ENCODE measurements around the gene MYH10. TPM values are rescaled to one million over a fixed set of nuclear protein-coding genes. Genes with fewer than 3 reads are reported as not detected.

MYH10 gene
- total RNA-seq, 2 experiments from 2014 or later: 13.1 to 13.4 TPM

- Mint-ChIP-seq H3K9me3 (no peaks in the 10 kb centered on the region), H3K4me1 (ENCODE audit: low read depth) (no peaks in the 10 kb centered on the region), H3K27me3 (ENCODE audit: low read depth) (no peaks in the 10 kb centered on the region), H3K27ac (no peak overlapping the region), H3K36me3 (ENCODE audit: low read depth) (no peaks in the 10 kb centered on the region), H3K4me3 (no peak overlapping the region)
- DNase-seq: no peak
- CTCF ChIA-PET: interaction anchor here (0.6 kb wide), 1 partner anchor 25 kb away, joined by 3 read pairs; no protein-coding TSS in a partner anchor
- intact Hi-C loops (cut with micrococcal nuclease): no loop called here
Observed at GRCh38 chr17:8518326-8518725, 112.2 kb downstream of the MYH10 start.

DNA sequence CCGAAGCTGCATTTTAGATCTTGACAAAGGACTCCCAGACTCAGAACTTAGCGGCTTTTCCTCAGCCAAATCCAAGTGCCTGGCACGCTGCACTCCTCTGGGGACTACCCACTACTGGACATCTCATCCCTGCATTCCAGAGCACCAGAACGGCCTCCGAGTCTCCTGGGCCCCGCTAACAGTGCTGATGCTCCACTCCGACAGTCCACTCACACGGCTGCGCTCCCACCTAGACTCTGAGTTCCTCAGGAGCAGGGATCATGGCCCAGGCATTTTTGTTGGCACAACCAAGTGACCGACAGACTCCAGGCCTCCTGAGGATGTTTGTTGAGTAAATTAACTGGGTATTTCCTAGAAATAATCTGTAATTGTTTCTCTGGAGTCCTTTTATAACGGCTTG lies 115.7 kb downstream of the MYH10 start:
- no peak overlapping the region for H3K27ac Mint-ChIP-seq
- no peaks in the 10 kb centered on the region for H3K4me1 Mint-ChIP-seq (ENCODE audit: low read depth)
- H3K4me3 Mint-ChIP-seq: no peak overlapping the region
- H3K27me3 Mint-ChIP-seq (ENCODE audit: low read depth): no peaks in the 10 kb centered on the region
- intact Hi-C loops (cut with micrococcal nuclease): no loop called here
- no peaks in the 10 kb centered on the region for H3K36me3 Mint-ChIP-seq (ENCODE audit: low read depth)
- CTCF ChIA-PET: interaction anchor here (0.7 kb wide), 1 partner anchor 131 kb away, joined by 3 read pairs; no protein-coding TSS in a partner anchor
- DNase-seq: no peak
- H3K9me3 Mint-ChIP-seq: no peaks in the 10 kb centered on the region

DNA sequence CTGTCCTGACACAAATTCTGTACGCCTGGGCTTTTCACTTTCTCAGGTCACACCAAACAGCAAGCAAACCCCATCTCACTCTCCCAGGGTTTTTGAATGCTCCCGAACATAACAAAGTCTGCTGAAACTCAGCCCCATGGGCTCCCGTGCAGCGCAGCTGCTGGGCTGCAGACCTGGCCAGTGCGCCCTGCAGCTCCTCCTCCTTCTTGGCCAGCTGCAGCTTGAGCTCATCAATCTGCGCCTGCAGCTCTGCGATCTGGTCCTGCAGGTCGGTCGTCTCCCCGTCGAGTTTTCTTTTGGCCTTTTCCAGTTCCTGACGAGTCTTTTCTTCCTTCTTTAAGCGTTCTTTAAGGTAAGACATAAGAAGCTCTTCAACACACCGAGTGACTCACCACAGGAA lies 124.4 kb downstream of the MYH10 start:
- H3K36me3 Mint-ChIP-seq (ENCODE audit: low read depth): peaks cover 2% of the 10 kb centered on the region
- no peaks in the 10 kb centered on the region for H3K27me3 Mint-ChIP-seq (ENCODE audit: low read depth)
- H3K9me3 Mint-ChIP-seq: no peaks in the 10 kb centered on the region
- H3K4me3 Mint-ChIP-seq: no peak overlapping the region
- no peak overlapping the region for H3K27ac Mint-ChIP-seq
- H3K4me1 Mint-ChIP-seq (ENCODE audit: low read depth): no peaks in the 10 kb centered on the region
- no peak for DNase-seq
- CTCF ChIA-PET: no interaction called here
- intact Hi-C loops (cut with micrococcal nuclease): no loop called here

DNA sequence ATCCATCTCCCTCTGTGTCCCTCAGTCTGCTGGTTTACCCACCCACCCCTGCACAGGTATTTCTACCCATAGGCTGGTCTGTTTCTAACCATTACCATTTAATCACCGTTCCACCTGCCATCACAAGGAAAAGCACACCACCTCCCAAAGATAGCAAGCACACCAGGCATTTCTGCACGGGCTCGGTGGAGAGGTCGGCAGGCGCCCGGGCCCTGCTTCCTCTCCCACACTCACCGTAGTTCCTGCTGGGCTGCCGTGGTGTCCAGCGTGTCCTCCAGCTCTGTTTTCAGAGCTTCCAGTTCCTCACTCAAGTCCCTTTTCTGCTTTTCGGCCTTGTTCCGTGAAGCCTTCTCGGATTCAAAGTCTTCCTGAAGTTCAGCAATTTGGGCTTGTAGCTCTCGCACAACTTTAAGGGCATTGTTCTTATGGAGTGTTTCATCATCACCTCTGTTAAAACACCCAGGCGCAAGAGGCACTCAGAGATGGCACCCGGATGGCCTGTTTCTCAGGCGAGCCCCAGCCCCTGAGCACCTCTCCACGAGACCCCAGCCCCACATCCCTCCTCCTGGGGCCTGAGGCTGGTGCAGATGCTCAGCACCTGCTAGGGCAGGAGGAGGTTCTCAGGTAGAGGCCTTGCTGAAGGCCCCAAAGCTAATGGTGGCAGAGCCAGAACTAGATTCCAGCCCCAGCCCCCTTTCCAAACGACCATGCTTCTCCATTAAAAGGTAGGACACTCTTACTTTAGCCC lies 125.9 kb downstream of the MYH10 start:
- CTCF ChIA-PET: no interaction called here
- intact Hi-C loops (cut with micrococcal nuclease): no loop called here
- no peaks in the 10 kb centered on the region for H3K9me3 Mint-ChIP-seq
- H3K4me1 Mint-ChIP-seq (ENCODE audit: low read depth): no peaks in the 10 kb centered on the region
- DNase-seq: no peak
- no peaks in the 10 kb centered on the region for H3K27me3 Mint-ChIP-seq (ENCODE audit: low read depth)
- no peak overlapping the region for H3K4me3 Mint-ChIP-seq
- H3K36me3 Mint-ChIP-seq (ENCODE audit: low read depth): peaks cover 2% of the 10 kb centered on the region
- no peak overlapping the region for H3K27ac Mint-ChIP-seq

GRCh38 chr17:8503807-8504206 lies 126.7 kb downstream of the MYH10 start:
- H3K4me1 Mint-ChIP-seq (ENCODE audit: low read depth): no peaks in the 10 kb centered on the region
- H3K27me3 Mint-ChIP-seq (ENCODE audit: low read depth): no peaks in the 10 kb centered on the region
- no peak overlapping the region for H3K27ac Mint-ChIP-seq
- CTCF ChIA-PET: no interaction called here
- no peaks in the 10 kb centered on the region for H3K9me3 Mint-ChIP-seq
- no peak for DNase-seq
- H3K4me3 Mint-ChIP-seq: no peak overlapping the region
- intact Hi-C loops (cut with micrococcal nuclease): no loop called here
- H3K36me3 Mint-ChIP-seq (ENCODE audit: low read depth): peaks cover 2% of the 10 kb centered on the region

DNA sequence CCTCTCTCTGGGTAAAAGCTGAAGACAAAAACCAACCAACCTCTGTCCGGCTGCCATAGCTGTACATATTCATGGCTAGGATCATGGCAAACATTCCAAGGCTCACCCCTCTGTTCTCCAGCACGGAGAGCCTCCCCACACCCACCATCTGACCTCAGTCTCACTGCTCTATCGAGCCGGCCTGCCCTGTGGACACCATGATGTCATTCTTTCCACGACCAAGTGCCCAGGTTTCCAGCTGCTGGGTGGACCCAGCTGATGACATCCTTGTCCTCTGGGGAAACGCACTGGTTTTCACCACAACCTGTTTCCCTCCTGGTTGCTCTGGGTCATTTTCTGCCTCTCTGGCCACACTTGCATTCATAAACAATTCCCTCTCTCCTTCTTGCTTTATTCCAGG lies 127.2 kb downstream of the MYH10 start:
- Mint-ChIP-seq H3K27ac (no peak overlapping the region), H3K4me3 (no peak overlapping the region), H3K9me3 (no peaks in the 10 kb centered on the region), H3K27me3 (ENCODE audit: low read depth) (no peaks in the 10 kb centered on the region), H3K4me1 (ENCODE audit: low read depth) (no peaks in the 10 kb centered on the region), H3K36me3 (ENCODE audit: low read depth) (peaks cover 2% of the 10 kb centered on the region)
- no peak for DNase-seq
- intact Hi-C loops (cut with micrococcal nuclease): no loop called here
- CTCF ChIA-PET: no interaction called here

DNA sequence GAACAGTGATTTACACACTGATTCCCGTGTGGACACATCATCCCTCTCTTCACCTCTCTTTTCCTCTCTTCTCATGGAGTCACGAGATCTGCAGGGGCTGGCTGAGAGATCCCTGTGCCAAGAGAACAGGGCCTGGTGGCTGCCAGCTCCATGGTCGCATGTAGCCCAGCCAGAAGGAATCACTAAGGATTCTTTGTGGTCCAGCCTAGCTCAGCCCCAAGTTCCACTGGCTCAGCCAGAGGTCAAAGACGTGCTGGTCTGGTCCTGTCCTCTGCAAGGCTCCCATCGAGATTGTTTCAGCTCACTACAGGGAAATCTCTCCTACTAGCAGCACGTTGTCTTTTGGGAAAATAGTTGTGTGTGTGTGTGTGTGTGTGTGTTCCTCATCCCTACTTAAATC lies 128.4 kb downstream of the MYH10 start:
- Mint-ChIP-seq H3K27me3 (ENCODE audit: low read depth) (no peaks in the 10 kb centered on the region), H3K27ac (no peak overlapping the region), H3K4me3 (no peak overlapping the region), H3K4me1 (ENCODE audit: low read depth) (no peaks in the 10 kb centered on the region), H3K9me3 (no peaks in the 10 kb centered on the region), H3K36me3 (ENCODE audit: low read depth) (no peaks in the 10 kb centered on the region)
- CTCF ChIA-PET: interaction anchor here (0.6 kb wide), 1 partner anchor 284 kb away, joined by 3 read pairs; no protein-coding TSS in a partner anchor
- intact Hi-C loops (cut with micrococcal nuclease): no loop called here
- DNase-seq: no peak

GRCh38 chr17:8500609-8501008 lies 129.9 kb downstream of the MYH10 start:
- Mint-ChIP-seq H3K36me3 (ENCODE audit: low read depth) (no peaks in the 10 kb centered on the region), H3K27ac (no peak overlapping the region), H3K27me3 (ENCODE audit: low read depth) (no peaks in the 10 kb centered on the region), H3K4me3 (no peak overlapping the region), H3K4me1 (ENCODE audit: low read depth) (no peaks in the 10 kb centered on the region), H3K9me3 (no peaks in the 10 kb centered on the region)
- no peak for DNase-seq
- intact Hi-C loops (cut with micrococcal nuclease): no loop called here
- CTCF ChIA-PET: interaction anchor here (1.2 kb wide), 1 partner anchor 285 kb away, joined by 3 read pairs; no protein-coding TSS in a partner anchor

DNA sequence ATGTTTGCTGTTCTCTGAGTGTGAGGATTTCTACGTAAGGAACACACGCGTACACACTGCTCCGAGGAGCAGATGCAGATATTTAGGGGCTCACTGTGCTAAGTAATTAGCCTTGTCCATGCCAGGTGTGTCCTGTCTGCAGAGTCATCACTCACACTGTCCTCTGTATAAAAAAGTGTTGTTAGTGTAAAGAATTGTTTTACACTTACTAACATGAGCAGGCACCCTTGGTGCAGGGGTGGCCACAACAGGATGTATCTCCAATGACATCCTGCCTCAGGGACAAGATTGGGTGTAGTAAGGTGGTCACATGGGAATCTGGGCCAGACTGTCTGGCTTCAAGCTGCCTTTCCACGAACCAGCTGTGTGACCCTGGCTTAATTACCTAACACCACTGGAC lies 130.9 kb downstream of the MYH10 start:
- H3K36me3 Mint-ChIP-seq (ENCODE audit: low read depth): no peaks in the 10 kb centered on the region
- H3K9me3 Mint-ChIP-seq: no peaks in the 10 kb centered on the region
- H3K27ac Mint-ChIP-seq: no peak overlapping the region
- intact Hi-C loops (cut with micrococcal nuclease): no loop called here
- no peak for DNase-seq
- H3K4me3 Mint-ChIP-seq: no peak overlapping the region
- CTCF ChIA-PET: no interaction called here
- H3K27me3 Mint-ChIP-seq (ENCODE audit: low read depth): no peaks in the 10 kb centered on the region
- H3K4me1 Mint-ChIP-seq (ENCODE audit: low read depth): no peaks in the 10 kb centered on the region

GRCh38 chr17:8499171-8499570 lies 131.4 kb downstream of the MYH10 start:
- no peaks in the 10 kb centered on the region for H3K27me3 Mint-ChIP-seq (ENCODE audit: low read depth)
- CTCF ChIA-PET: interaction anchor here (0.6 kb wide), 1 partner anchor 106 kb away, joined by 4 read pairs; no protein-coding TSS in a partner anchor
- no peak overlapping the region for H3K27ac Mint-ChIP-seq
- DNase-seq: no peak
- H3K36me3 Mint-ChIP-seq (ENCODE audit: low read depth): peaks cover 3% of the 10 kb centered on the region
- H3K4me3 Mint-ChIP-seq: no peak overlapping the region
- H3K4me1 Mint-ChIP-seq (ENCODE audit: low read depth): no peaks in the 10 kb centered on the region
- H3K9me3 Mint-ChIP-seq: peaks cover under 1% of the 10 kb centered on the region
- intact Hi-C loops (cut with micrococcal nuclease): no loop called here

DNA sequence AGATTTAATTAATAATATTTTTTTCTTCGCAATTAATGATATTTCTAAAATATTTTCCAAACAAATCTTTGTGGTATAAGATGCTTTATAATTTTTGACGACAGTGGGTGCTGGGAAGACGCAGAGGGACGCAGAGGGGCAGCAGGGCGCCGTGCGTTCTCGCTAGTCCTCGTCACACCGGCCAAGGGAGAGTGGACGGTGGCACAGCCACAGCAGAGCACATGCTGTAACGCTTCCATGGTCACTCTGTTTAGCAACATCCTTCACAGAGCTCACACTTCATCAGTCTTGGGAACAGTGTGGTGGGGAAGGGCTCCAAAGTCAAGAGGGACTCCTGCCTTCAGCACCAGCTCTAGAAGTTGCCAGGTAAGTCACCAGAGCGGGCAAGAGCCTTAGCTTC lies 134.4 kb downstream of the MYH10 start:
- CTCF ChIA-PET: no interaction called here
- peaks cover 4% of the 10 kb centered on the region for H3K9me3 Mint-ChIP-seq
- DNase-seq: no peak
- intact Hi-C loops (cut with micrococcal nuclease): no loop called here
- H3K4me1 Mint-ChIP-seq (ENCODE audit: low read depth): no peaks in the 10 kb centered on the region
- H3K36me3 Mint-ChIP-seq (ENCODE audit: low read depth): peaks cover 21% of the 10 kb centered on the region
- no peak overlapping the region for H3K27ac Mint-ChIP-seq
- no peak overlapping the region for H3K4me3 Mint-ChIP-seq
- no peaks in the 10 kb centered on the region for H3K27me3 Mint-ChIP-seq (ENCODE audit: low read depth)

DNA sequence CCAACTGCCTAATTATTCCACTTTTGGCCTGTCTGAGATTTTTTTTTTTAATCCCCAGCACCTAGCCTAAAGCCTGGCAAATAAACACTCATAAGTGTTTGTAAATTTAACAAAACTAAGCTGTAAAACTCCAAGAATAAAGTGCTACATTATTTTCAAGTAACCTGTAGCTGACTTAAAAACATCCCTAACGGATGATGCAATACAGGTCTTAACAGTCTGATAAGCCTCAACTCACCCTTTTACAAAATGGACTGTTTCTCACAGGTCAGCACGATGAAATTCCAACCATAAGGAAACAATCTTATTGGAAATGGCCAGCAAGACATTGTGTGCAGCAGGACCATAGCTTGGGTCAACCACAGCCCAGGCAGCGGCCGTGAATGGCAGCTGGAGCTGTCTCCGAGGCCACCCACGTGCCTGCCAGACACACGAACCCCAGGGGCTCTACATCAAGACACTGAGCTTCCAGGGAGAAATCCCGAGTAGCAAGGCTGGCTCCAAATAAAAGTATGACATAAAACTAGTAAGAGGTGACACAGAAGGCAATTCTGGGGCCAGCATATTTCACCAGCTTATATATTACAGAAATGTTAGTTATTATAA lies 135.9 kb downstream of the MYH10 start:
- peaks cover 7% of the 10 kb centered on the region for H3K9me3 Mint-ChIP-seq
- peaks cover 29% of the 10 kb centered on the region for H3K36me3 Mint-ChIP-seq (ENCODE audit: low read depth)
- CTCF ChIA-PET: interaction anchor here (0.9 to 1.0 kb wide), 3 partner anchors 15 to 400 kb away, joined by 3 read pairs; no protein-coding TSS in a partner anchor
- no peak overlapping the region for H3K4me3 Mint-ChIP-seq
- H3K4me1 Mint-ChIP-seq (ENCODE audit: low read depth): no peaks in the 10 kb centered on the region
- DNase-seq: no peak
- no peak overlapping the region for H3K27ac Mint-ChIP-seq
- H3K27me3 Mint-ChIP-seq (ENCODE audit: low read depth): no peaks in the 10 kb centered on the region
- intact Hi-C loops (cut with micrococcal nuclease): no loop called here

- H3K27ac Mint-ChIP-seq: no peak overlapping the region
- H3K4me3 Mint-ChIP-seq: no peak overlapping the region
- DNase-seq: no peak
- H3K27me3 Mint-ChIP-seq (ENCODE audit: low read depth): no peaks in the 10 kb centered on the region
- intact Hi-C loops (cut with micrococcal nuclease): no loop called here
- H3K4me1 Mint-ChIP-seq (ENCODE audit: low read depth): no peaks in the 10 kb centered on the region
- H3K36me3 Mint-ChIP-seq (ENCODE audit: low read depth): peaks cover 29% of the 10 kb centered on the region
- CTCF ChIA-PET: no interaction called here
- H3K9me3 Mint-ChIP-seq: peaks cover 7% of the 10 kb centered on the region
Observed at GRCh38 chr17:8494021-8494420, 136.5 kb downstream of the MYH10 start.
